Regular cardiac myocyte (primary cell): Measurements from ENCODE around the gene GPR119. TPM values are rescaled to one million over a fixed set of nuclear protein-coding genes. Genes with fewer than 3 reads are reported as not detected.

Experiments used
- total RNA-seq: library from RNA; depleted of rRNA; stranded (reverse); fragments of >200 nt; gene quantifications from 2 replicates; pipeline ENCODE4 v1.2.3, GENCODE V29; 2014

The GPR119 gene
- total RNA-seq, result not detected in 2 replicates

DNA sequence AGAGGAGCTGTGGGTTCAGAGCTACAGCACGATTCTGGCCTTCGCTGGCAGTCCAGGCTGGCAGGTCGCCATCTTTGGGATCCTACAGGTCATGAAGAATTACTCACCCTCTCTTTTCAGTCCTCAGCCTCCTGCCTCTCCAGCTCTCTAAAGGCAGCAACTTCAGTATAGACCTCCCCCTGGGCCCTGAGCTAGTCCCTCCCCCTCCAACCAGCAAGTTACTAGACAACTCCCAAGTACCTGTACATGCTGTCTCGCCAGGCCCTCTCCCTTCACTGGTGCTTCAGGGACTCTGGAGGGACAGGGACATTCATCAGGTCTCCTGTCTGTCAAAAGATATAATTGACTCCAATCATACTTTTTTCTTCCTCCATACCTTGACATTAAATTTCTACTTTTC is at the start of gene GPR119:
Gene GPR119 (minus strand): TSS at position 155 of the 400 bp plus-strand sequence. CDS start 227 bp downstream, outside the sequence.

DNA sequence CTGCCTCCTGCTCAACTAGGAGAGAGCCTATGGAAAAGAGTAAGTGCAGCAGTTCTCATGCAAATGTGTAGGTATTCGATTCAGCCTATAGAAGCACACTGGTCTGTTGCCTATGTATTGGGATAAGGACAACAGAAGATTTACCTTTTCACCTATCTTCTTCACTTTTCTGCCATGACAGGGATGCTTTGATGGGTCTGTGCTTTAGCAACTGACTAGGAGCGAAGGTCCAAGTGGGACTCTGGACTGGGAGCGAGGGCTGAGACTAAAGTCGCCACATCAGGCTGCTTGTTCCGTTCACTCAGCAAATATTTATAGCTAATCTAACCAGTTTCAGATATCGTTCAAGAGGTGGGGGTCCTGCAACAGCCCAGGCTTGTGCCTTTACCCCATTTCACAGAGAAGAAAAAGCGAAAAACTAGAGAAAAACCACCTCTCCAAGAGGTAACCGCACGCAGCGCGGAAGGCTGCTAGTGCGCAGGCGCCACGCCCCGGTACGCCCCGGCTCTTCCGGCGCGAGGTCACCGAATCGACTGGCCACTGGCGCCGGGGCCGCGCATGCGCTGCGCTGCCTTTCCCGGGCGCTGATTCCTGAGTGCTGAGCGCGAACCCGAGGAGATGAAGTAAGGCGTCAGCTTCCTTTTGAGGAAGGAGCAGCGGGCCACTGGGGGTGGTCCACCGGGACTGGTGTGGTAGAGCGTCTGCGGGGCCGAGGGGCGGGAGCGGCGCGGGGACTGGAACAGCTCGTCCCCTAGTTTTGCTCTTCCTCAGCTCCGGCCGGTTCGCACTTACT is 16.1 kb upstream of the GPR119 start, which contains the start of gene RBMX2:
Gene RBMX2 (plus strand): TSS at position 573 of the 793 bp plus-strand sequence. CDS start 46 bp downstream, at position 619.

DNA sequence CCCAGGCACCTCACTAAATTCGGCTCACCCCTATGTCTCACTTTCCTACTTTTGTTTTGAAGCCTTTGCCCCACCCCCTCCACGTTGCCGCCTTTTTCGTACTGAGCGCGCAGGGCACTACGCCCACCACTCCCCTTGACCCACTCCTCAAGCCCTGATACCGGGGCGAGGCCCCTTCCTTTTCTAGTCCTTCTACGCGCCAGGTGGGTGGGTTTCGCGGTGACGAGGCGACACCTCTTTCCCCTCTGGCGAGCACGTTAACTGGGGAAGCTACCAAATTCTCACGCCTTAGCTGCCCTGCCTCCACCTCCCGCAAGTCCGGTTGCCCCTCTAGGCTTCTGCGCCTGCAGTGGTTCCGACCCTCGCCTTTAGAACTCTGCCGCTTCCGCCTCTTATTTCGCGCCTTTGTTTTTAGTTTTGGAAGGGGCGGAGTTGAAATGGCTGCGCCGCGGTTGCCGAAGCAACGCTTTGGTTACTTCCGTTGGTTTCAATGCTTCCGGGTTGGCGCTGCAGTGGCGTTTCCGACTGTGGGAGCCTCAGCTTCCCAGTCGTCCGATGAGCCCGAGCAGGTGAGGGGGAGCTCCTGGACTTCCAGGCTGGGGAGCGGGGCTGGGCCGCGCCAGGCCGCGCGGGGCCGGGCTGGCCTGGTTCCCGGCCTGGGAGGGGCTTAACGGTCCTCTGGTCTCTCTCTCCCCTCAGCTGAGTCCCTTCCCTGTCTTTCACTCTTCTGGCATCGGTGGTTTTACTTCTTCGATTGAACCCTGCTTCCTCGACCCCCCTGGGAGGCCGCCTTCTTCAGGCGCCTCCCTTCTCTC is 45.9 kb downstream of the GPR119 start, which contains the start of gene SLC25A14:
Gene SLC25A14 (plus strand): TSS at position 512 of the 815 bp plus-strand sequence. CDS start 360 bp downstream, outside the sequence.

Other genes with a start within 250 kb of the GPR119 start
- gene AIFM1, start 219.8 kb downstream of the GPR119 start, total RNA-seq, result 14.9 and 28.0 TPM in 2 replicates
- gene RAB33A, start 213.7 kb downstream of the GPR119 start, total RNA-seq, result 1.2 and 15.2 TPM in 2 replicates
- 1.7 and 2.9 TPM in 2 replicates for gene ZNF280C, start 116.8 kb downstream of the GPR119 start, total RNA-seq
- gene SLC25A14, start 45.8 kb downstream of the GPR119 start, total RNA-seq, result 12.4 and 13.8 TPM in 2 replicates
- gene RBMX2, start 16.3 kb upstream of the GPR119 start, total RNA-seq, result 17.1 and 17.5 TPM in 2 replicates